ENCODE data around the gene TRIP6.

The TRIP6 gene

GRCh38 chr7:100881136-100881535, 13.9 kb downstream of the TRIP6 start:
- no peak for DNase-seq (ENCODE audit: low read depth in 2 of 2)
- H3K4me3 ChIP-seq (replicated peaks in 1 of 2; ENCODE audit: low read depth in 2 of 2, low read length in 2 of 2): no peak overlapping the region
- no peak for TF ChIP-seq CTCF (IDR thresholded peaks at IDR 0.05; ENCODE audit: low read depth, low read length)

DNA sequence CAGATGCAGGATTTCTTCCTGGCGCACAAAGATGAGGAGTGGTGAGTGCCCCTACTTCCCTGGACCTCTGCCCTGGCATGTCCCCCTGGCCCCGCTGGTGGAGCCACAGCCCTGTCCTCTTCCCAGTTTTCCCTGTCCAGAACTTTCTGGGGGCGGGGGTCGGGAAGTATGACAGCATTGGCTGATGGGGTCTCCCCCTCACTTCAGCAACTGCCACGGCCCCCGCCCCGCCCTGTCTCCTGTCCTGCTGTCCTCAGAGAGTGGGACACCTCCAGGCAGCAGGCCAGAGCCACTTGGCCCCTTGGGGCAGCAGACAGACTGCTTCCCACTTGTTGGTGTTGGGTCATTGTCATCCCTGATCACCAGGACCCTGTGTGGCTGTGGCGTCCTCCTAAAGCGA, 15.0 kb downstream of the TRIP6 start:
- H3K4me3 ChIP-seq (replicated peaks in 1 of 2; ENCODE audit: low read depth in 2 of 2, low read length in 2 of 2): no peak overlapping the region
- TF ChIP-seq CTCF (IDR thresholded peaks at IDR 0.05; ENCODE audit: low read depth, low read length): no peak
- DNase-seq (ENCODE audit: low read depth in 2 of 2): no peak

- no peak overlapping the region for H3K4me3 ChIP-seq (replicated peaks in 1 of 2; ENCODE audit: low read depth in 2 of 2, low read length in 2 of 2)
- no peak for DNase-seq (ENCODE audit: low read depth in 2 of 2)
- no peak for TF ChIP-seq CTCF (IDR thresholded peaks at IDR 0.05; ENCODE audit: low read depth, low read length)
Measured at GRCh38 chr7:100882785-100883526, 15.8 kb downstream of the TRIP6 start.

- no peak overlapping the region for H3K4me3 ChIP-seq (replicated peaks in 1 of 2; ENCODE audit: low read depth in 2 of 2, low read length in 2 of 2)
- no peak for TF ChIP-seq CTCF (IDR thresholded peaks at IDR 0.05; ENCODE audit: low read depth, low read length)
- no peak for DNase-seq (ENCODE audit: low read depth in 2 of 2)
Measured at GRCh38 chr7:100884736-100885439, 17.7 kb downstream of the TRIP6 start.

GRCh38 chr7:100885440-100886141, 18.4 kb downstream of the TRIP6 start:
- H3K4me3 ChIP-seq (replicated peaks in 1 of 2; ENCODE audit: low read depth in 2 of 2, low read length in 2 of 2): no peak overlapping the region
- DNase-seq (ENCODE audit: low read depth in 2 of 2): no peak
- TF ChIP-seq CTCF (IDR thresholded peaks at IDR 0.05; ENCODE audit: low read depth, low read length): no peak

DNA sequence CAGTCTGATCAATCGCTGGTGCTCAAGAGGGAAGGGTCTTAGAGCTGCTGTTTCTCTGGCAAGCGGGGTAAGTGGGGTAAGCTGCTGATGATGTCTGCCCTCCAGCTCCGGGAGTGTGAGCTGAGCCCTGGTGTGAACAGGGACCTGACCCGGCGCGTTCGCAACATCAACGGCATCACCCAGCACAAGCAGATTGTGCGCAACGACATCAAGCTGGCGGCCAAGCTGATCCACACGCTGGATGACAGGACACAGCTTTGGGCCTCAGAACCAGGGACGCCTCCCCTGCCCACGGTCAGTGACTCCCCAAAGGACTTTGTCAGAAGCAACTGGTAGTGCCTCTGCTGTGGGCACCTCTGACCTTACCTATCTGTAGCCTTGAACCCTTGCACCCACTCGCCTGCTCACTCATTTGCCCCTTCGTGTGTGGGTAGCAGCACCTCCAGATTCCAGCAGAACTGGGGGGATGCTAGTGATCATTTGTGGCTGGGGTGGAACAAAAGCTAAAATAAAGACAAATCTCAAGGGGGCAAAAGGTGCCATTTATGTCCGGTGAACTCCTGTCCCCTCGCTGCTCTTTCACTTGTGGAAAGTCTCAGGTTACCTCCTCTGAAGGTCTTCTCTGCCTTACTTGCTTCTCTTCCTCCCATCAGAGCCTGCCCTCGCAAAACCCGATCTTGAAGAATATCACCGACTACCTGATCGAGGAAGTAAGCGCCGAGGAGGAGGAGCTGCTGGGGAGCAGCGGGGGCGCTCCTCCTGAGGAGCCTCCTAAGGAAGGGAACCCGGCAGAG, 19.2 kb downstream of the TRIP6 start:
- no peak for TF ChIP-seq CTCF (IDR thresholded peaks at IDR 0.05; ENCODE audit: low read depth, low read length)
- H3K4me3 ChIP-seq (replicated peaks in 1 of 2; ENCODE audit: low read depth in 2 of 2, low read length in 2 of 2): no peak overlapping the region
- DNase-seq (ENCODE audit: low read depth in 2 of 2): no peak

Data from cardiac fibroblast (primary cell).